HepG2 (cell line): Measurements from ENCODE around the gene AFF1. TPM values are rescaled to one million over a fixed set of nuclear protein-coding genes. Genes with fewer than 3 reads are reported as not detected.

Source experiments
- CENPX ChIP-seq: sonication (generic); formaldehyde crosslinking; IDR thresholded peaks from 2 replicates; pipeline ENCODE4 v1.9.0; 2021; ENCODE audit warnings: mild to moderate bottlenecking, missing genetic modification reagents, moderate library complexity
- CERS6 ChIP-seq: sonication (generic); formaldehyde crosslinking; IDR thresholded peaks from 2 replicates; pipeline ENCODE4 v1.5.0; 2020; ENCODE audit warnings: missing genetic modification reagents
- PRDM10 ChIP-seq: sonication (generic); formaldehyde crosslinking; IDR thresholded peaks from 2 replicates; pipeline ENCODE4 v1.4.0; 2020; ENCODE audit warnings: low read depth, missing genetic modification reagents
- RBFOX2 ChIP-seq: fragments of 200-400 bp; formaldehyde crosslinking; IDR thresholded peaks from 2 replicates; pipeline ENCODE4 v1.6.1; 2017; ENCODE audit warnings: low read depth, mild to moderate bottlenecking, low read length
- REST ChIP-seq, 2 experiments: IDR thresholded peaks; 2 replicates each; pipeline ENCODE4 v1.6.1; 2011 to 2012; ENCODE audit warnings: low read length in 2 of 2, borderline replicate concordance in 1 of 2, low read depth in 1 of 2, mild to moderate bottlenecking in 1 of 2, moderate library complexity in 1 of 2
- SIN3A ChIP-seq: IDR thresholded peaks from 2 replicates; pipeline ENCODE4 v1.6.1; 2011; ENCODE audit warnings: low read depth, mild to moderate bottlenecking, control low read depth, low read length, borderline replicate concordance
- SMAD1 ChIP-seq: sonication (generic); formaldehyde crosslinking; IDR thresholded peaks from 2 replicates; pipeline ENCODE4 v1.4.0; 2020; ENCODE audit warnings: missing genetic modification reagents, low read depth, mild to moderate bottlenecking, borderline replicate concordance
- ZBTB37 ChIP-seq: sonication (generic); formaldehyde crosslinking; IDR thresholded peaks from 2 replicates; pipeline ENCODE4 v1.4.0; 2020; ENCODE audit warnings: mild to moderate bottlenecking, missing genetic modification reagents
- ZFP36L1 ChIP-seq: sonication (generic); formaldehyde crosslinking; IDR thresholded peaks from 2 replicates; pipeline ENCODE4 v1.8.0; 2022; ENCODE audit warnings: mild to moderate bottlenecking, missing genetic modification reagents, moderate library complexity
- ZMYM4 ChIP-seq: sonication (generic); formaldehyde crosslinking; IDR thresholded peaks from 2 replicates; pipeline ENCODE4 v1.8.1; 2023; ENCODE audit warnings: mild to moderate bottlenecking, missing genetic modification reagents
- ZNF343 ChIP-seq: sonication (generic); formaldehyde crosslinking; IDR thresholded peaks from 2 replicates; pipeline ENCODE4 v1.4.0; 2020; ENCODE audit warnings: mild to moderate bottlenecking, missing genetic modification reagents
- ZNF430 ChIP-seq: sonication (generic); formaldehyde crosslinking; IDR thresholded peaks from 2 replicates; pipeline ENCODE4 v1.9.0; 2021; ENCODE audit warnings: mild to moderate bottlenecking, missing genetic modification reagents
- ZNF709 ChIP-seq: sonication (generic); formaldehyde crosslinking; IDR thresholded peaks from 2 replicates; pipeline ENCODE4 v1.5.0; 2020; ENCODE audit warnings: mild to moderate bottlenecking, missing genetic modification reagents
- ZSCAN29 ChIP-seq: sonication (generic); formaldehyde crosslinking; conservative IDR thresholded peaks from 2 replicates; pipeline ENCODE4 v1.4.0; 2020; ENCODE audit warnings: mild to moderate bottlenecking, missing genetic modification reagents
- polyA plus RNA-seq, 8 experiments: library from polyadenylated mRNA; depleted of rRNA in 3 of 8; stranded (reverse) in 7 of 8; unstranded in 1 of 8; fragments of >200 nt; fragmentation: Illumina TruSeq in 4 of 8; extraction: Trizol in 4 of 8; gene quantifications; 2 replicates each; pipeline versions ENCODE4 v1.2.1 to v1.2.3, GENCODE V29; 2011 to 2016; ENCODE audit warnings: low read depth in 4 of 8, missing spikeins in 1 of 8, mixed read lengths in 1 of 8; ENCODE audit not compliant: insufficient read depth in 1 of 8
- total RNA-seq, 5 experiments: library from RNA; depleted of rRNA; stranded (reverse); fragments of >200 nt; fragmentation: Illumina TruSeq; extraction: Trizol; gene quantifications; 2 replicates each; pipeline ENCODE4 v1.2.3, GENCODE V29; 2016; ENCODE audit warnings: low read depth in 1 of 5
- TF ChIP-seq, protein P1 (sequence below): sonication (generic); formaldehyde crosslinking; IDR thresholded peaks from 2 replicates; pipeline ENCODE4 v1.5.1; 2020; ENCODE audit warnings: mild to moderate bottlenecking, moderate library complexity, missing genetic modification reagents
- TF ChIP-seq, protein P2 (sequence below): IDR thresholded peaks from 2 replicates; pipeline ENCODE4 v1.6.1; 2016; ENCODE audit warnings: mild to moderate bottlenecking

Gene AFF1
- total and polyA plus RNA-seq, 2 of the 13 experiments (the other 11 are each of a cell fraction or from before 2014, with no cell fraction given), result 15.5 to 15.9 TPM

DNA sequence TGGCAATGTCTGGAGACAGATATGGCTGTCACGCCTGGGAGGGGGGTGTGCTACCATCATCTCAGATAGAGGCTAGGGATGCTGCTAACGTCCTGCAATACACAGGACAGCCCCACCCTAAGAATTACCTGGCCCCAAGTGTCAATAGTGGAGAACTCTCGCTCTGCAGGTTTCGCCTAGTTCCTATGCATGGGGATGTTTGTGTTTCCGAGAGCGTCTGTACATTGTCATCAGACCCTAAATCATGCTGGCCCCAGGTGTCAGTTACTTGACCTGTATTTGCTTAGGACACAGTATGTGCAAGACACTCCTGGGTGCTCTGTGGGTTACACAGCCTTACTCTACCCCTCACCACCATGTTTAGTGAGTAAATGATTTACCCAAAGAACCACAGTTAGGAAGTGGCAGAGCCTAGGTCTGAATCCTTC lies 90.8 kb downstream of the AFF1 start (continued):
- TF ChIP-seq CERS6 (CRISPR knock-in tag), result no peak
- TF ChIP-seq ZMYM4 (CRISPR knock-in tag), result peak; percentile 73
- TF ChIP-seq ZNF430, result no peak
- no peak for TF ChIP-seq RBFOX2
- TF ChIP-seq REST (IDR thresholded peaks at IDR 0.05; ENCODE audit: borderline replicate concordance in 1 of 2, low read depth in 1 of 2, low read length in 2 of 2), result no peak
- TF ChIP-seq, protein P1, sequence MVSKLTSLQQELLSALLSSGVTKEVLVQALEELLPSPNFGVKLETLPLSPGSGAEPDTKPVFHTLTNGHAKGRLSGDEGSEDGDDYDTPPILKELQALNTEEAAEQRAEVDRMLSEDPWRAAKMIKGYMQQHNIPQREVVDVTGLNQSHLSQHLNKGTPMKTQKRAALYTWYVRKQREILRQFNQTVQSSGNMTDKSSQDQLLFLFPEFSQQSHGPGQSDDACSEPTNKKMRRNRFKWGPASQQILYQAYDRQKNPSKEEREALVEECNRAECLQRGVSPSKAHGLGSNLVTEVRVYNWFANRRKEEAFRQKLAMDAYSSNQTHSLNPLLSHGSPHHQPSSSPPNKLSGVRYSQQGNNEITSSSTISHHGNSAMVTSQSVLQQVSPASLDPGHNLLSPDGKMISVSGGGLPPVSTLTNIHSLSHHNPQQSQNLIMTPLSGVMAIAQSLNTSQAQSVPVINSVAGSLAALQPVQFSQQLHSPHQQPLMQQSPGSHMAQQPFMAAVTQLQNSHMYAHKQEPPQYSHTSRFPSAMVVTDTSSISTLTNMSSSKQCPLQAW (CRISPR knock-in tag), result 0 out of 2 replicates have a peak, but pooled peaks have one; percentile 52
- no peak for TF ChIP-seq ZSCAN29
- TF ChIP-seq, protein P2, sequence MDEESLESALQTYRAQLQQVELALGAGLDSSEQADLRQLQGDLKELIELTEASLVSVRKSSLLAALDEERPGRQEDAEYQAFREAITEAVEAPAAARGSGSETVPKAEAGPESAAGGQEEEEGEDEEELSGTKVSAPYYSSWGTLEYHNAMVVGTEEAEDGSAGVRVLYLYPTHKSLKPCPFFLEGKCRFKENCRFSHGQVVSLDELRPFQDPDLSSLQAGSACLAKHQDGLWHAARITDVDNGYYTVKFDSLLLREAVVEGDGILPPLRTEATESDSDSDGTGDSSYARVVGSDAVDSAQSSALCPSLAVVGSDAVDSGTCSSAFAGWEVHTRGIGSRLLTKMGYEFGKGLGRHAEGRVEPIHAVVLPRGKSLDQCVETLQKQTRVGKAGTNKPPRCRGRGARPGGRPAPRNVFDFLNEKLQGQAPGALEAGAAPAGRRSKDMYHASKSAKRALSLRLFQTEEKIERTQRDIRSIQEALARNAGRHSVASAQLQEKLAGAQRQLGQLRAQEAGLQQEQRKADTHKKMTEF (CRISPR knock-in tag), result no peak
- TF ChIP-seq ZNF343 (CRISPR knock-in tag), result no peak
- peak; percentile 49; the same call in 1 of the 2 replicates for TF ChIP-seq PRDM10 (CRISPR knock-in tag)
- no peak for TF ChIP-seq SIN3A
- no peak for TF ChIP-seq SMAD1
- no peak for TF ChIP-seq ZBTB37 (CRISPR knock-in tag)
- no peak for TF ChIP-seq ZNF709
- no peak for TF ChIP-seq ZFP36L1 (CRISPR knock-in tag)
- no peak for TF ChIP-seq CENPX (CRISPR knock-in tag)
